Cardiac fibroblast (primary cell): Measurements from ENCODE around the gene VSIR.

Source experiments
- DNase-seq, 2 donors: peaks; one replicate each; pipeline versions ENCODE4 v3.0.0 to v3.0.0-alpha.2; 2010; ENCODE audit warnings: low read depth in 2 of 2
- H3K4me3 ChIP-seq, 2 donors: replicated peaks in 1 of 2; 1 replicate in 1 of 2; 2 replicates in 1 of 2; pipeline ENCODE4 v1.5.1; 2011; ENCODE audit warnings: low read depth in 2 of 2, low read length in 2 of 2, mild to moderate bottlenecking in 2 of 2, moderate library complexity in 1 of 2
- CTCF ChIP-seq: IDR thresholded peaks from one replicate; pipeline ENCODE4 v1.5.1; 2011; ENCODE audit warnings: low read depth, mild to moderate bottlenecking, low read length, inconsistent platforms

VSIR gene

GRCh38 chr10:71751515-71752224 lies 21.6 kb downstream of the VSIR start:
- TF ChIP-seq CTCF, result no peak
- no peak for DNase-seq
- no peak overlapping the region for H3K4me3 ChIP-seq

- TF ChIP-seq CTCF, result no peak
- no peak overlapping the region for H3K4me3 ChIP-seq
- no peak for DNase-seq
Observed at GRCh38 chr10:71750986-71751385, 22.3 kb downstream of the VSIR start.

GRCh38 chr10:71750124-71750841 lies 23.0 kb downstream of the VSIR start:
- no peak overlapping the region for H3K4me3 ChIP-seq
- DNase-seq, result no peak
- TF ChIP-seq CTCF, result no peak

GRCh38 chr10:71749396-71749795 lies 23.9 kb downstream of the VSIR start:
- TF ChIP-seq CTCF, result no peak
- DNase-seq, result no peak
- no peak overlapping the region for H3K4me3 ChIP-seq

GRCh38 chr10:71748671-71749191 lies 24.6 kb downstream of the VSIR start:
- peak in 1 of 2 donors; percentile 38 for DNase-seq
- no peak for TF ChIP-seq CTCF
- no peak overlapping the region for H3K4me3 ChIP-seq

GRCh38 chr10:71747551-71748523 lies 25.5 kb downstream of the VSIR start:
- H3K4me3 ChIP-seq, result no peak overlapping the region
- no peak for TF ChIP-seq CTCF

More at GRCh38 chr10:71747551-71748523, 25.5 kb downstream of the VSIR start:
- no peak for DNase-seq
